Measurements from ENCODE around the gene CRHBP.
"Not testable (repeated sequence)": the region's sequence is repeated elsewhere in the genome, so short reads cannot be mapped to it uniquely, and the experiment has no call there.

CRHBP gene, protein sequence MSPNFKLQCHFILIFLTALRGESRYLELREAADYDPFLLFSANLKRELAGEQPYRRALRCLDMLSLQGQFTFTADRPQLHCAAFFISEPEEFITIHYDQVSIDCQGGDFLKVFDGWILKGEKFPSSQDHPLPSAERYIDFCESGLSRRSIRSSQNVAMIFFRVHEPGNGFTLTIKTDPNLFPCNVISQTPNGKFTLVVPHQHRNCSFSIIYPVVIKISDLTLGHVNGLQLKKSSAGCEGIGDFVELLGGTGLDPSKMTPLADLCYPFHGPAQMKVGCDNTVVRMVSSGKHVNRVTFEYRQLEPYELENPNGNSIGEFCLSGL

GRCh38 chr5:76952795-76953536 lies at the start of gene CRHBP:
Gene CRHBP (plus strand): TSS chr5:76953045. CDS start chr5:76953135, 90 bp downstream.
- DNase-seq (ENCODE audit: low read depth in 2 of 2), result no peak

DNA sequence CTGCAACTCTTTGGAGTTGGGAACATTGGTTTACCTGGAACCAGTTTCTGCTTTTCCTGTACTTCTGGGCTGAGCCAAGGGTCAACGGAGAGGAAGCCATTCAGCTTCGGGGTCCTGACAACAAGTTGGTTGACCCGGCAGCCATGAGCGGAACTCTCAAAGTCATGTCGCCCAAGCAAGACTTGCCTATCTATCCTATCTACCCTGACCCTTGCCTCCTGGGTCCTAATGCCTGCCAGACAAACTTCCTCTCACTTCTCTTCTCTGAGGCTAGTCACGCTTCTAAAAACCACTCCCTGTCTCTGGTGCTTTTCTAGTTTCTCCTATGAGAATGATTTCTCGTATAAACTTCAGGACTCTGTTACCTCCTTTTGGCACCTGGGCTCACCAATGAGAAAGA lies 44.7 kb upstream of the CRHBP start:
- no peak for DNase-seq (ENCODE audit: low read depth in 2 of 2)

DNA sequence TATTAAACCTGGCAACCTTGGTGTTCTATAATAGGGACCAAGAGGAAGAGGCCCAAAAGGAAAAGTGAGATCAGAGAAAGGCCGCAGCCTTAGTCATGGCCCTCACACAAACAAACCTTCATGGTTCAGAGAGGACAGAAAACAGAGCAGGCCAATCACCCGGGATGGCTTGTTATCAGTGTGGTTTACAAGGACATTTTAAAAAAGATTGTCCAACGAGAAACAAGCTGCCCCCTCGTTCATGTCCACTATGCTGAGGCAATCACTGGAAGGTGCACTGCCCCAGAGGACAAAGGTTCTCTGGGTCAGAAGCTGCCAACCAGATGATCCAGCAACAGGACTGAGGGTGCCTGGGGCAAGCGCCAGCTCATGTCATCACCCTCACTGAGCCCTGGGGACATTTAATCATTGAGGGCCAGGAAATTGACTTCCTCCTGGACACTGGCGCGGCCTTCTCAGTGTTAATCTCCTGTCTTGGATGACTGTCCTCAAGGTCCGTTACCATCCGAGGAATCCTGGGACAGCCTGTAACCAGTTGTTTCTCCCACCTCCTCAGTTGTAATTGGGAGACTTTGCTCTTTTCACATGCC lies 42.4 kb upstream of the CRHBP start:
- DNase-seq (ENCODE audit: low read depth in 2 of 2), result not testable (repeated sequence)

DNA sequence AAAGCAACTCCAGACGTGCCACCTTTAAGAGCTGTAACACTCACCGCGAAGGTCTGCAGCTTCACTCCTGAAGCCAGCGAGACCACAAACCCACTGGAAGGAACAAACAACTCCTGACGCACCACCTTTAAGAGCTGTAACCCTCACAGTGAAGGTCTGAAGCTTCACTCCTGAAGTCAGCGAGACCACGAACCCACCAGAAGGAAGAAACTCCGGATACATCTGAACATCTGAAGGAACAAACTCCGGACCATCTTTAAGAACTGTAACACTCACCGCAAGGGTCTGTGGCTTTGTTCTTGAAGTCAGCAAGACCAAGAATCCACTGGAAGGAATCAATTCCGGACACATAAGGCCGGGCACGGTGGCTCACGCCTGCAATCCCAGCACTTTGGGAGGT lies 38.2 kb upstream of the CRHBP start:
- DNase-seq (ENCODE audit: low read depth in 2 of 2), result not testable (repeated sequence)

- no peak for DNase-seq (ENCODE audit: low read depth in 2 of 2)
Observed at GRCh38 chr5:76918539-76918938, 34.3 kb upstream of the CRHBP start.

GRCh38 chr5:76920491-76920890 lies 32.4 kb upstream of the CRHBP start:
- no peak for DNase-seq (ENCODE audit: low read depth in 2 of 2)

DNA sequence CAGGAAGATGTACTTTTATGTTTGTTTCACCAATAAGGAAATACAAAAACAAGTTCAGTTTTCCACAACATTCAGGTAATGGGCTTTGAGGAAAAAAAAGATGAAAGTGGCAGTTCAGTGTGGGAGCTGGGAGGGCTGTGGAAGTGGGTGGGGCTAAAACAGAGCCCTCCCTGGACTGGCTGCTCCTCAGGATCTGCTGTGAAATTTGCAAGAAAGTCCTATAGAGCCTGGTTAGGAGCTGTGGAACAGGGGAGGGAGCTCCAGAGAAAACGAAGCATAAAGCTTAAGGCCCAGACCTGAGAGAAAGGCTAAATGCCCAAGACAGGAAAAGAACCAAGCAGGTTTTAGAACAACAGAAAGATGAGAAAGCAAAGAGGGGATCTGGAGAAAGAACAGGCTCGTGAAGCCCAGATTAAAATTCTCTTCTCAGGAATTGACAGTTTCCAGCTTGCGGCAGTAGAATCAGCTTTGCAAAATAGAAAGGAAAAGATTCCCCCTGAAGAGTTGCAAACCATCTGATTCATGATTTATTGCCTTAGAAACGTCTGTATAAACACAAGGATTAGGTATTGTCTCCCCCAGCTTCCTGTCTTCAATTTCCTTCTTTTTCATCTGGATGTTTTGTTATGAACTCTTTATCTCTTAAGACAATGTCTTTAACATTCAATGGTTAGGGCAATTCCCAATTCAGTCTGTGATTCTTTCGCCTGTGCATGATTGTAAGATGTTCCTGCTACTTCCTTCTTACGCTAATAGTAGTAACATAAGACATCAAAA lies 26.3 kb upstream of the CRHBP start:
- DNase-seq (ENCODE audit: low read depth in 2 of 2), result no peak

GRCh38 chr5:76927961-76928360 lies 24.9 kb upstream of the CRHBP start:
- no peak for DNase-seq (ENCODE audit: low read depth in 2 of 2)

DNA sequence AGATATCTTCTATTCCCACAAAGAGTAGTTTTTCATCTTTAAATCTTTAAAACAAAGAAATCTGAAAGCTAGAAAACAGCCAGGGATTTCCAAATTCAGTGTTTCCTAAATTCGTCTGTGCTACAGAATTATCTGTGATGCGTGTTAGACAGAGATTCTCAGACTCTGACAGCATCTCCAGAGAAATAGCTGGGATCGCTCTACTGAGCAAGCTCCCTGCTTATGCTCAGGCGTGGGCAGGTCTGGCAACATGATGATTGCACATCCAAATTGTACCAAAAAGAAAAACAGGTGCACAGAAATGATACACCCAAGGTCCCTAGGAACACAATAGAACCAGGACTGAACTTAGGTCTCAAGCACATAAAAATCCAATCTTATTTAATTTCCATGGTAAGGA lies 22.8 kb upstream of the CRHBP start:
- no peak for DNase-seq (ENCODE audit: low read depth in 2 of 2)

DNA sequence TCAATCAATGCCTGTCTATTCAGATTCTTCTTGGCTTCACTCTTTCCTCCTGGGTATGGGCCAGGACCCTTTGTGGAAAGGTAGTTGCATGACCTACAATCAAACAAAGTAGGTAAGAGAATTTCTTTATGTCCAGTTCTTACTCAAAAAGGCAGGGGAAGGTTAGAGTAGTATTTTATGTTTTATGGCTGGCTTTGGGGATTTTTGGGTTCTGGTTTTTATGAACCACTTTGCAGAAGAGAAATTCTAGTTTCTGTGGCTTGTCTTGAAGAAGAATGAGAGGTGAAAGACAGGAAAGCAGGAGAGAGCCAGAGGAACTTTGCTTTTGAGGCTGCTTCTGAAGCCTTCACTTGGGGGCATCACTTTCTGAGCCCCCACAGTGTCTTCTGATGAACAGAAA lies 14.7 kb upstream of the CRHBP start:
- DNase-seq (ENCODE audit: low read depth in 2 of 2), result no peak

DNA sequence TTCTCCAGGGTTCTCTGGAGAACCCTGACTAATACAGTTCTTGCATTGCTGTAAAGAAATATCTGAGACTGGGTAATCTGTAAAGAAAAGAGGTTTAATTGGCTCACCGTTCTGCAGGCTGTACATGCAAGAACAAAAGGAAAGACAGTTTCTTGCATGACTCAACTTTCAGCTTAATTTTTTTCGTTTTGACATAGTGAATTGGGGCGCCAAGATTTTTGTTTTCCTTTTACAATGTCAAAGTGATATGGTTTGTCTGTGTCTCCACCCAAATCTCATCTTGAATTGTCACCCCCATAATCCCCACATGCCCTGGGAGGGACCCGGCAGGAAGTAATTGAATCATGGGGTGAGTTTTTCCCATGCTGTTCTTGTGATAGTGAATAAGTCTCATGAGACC lies 11.8 kb upstream of the CRHBP start:
- no peak for DNase-seq (ENCODE audit: low read depth in 2 of 2)

DNA sequence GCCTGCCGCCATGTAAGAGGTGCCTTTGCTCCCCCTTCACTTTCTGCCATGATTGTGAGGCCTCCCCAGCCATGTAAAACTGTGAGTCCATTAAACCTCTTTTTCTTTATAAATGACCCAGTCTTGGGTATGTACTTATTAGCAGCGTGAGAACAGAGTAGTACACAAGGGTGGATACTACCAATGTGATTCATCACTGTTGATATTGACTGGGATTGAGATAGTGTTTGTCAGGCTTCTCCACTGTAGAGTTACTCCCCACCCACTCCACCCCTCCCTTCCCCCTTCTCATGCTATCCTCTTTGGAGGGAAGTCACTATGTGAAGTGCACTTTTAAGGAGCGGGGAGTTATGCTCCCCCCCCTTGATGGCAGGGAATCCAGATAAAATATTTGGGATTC lies 11.4 kb upstream of the CRHBP start:
- DNase-seq (ENCODE audit: low read depth in 2 of 2), result no peak

- no peak for DNase-seq (ENCODE audit: low read depth in 2 of 2)
Observed at GRCh38 chr5:76942581-76942980, 10.3 kb upstream of the CRHBP start.

- no peak for DNase-seq (ENCODE audit: low read depth in 2 of 2)
Observed at GRCh38 chr5:76943006-76943405, 9.8 kb upstream of the CRHBP start.

DNA sequence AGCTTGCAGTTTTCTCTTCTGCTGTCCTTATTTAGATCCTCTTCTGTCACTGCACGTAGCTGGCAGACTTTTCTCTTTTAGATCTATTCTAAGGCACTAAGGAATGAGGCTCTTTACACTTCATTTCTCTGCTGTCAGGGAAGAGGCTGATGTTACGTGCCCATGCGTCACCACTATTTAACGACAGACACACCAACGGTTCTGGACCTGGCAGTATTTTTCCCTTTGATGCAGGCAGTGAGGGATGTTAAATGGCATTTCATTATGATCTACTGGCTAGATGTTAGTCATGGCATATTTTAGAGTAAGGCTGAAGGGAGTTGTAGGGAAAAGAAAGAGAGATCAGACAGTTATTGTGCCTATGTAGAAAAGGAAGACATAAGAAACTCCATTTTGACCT lies 8.2 kb upstream of the CRHBP start:
- no peak for DNase-seq (ENCODE audit: low read depth in 2 of 2)

- not testable (repeated sequence) for DNase-seq (ENCODE audit: low read depth in 2 of 2)
Observed at GRCh38 chr5:76945238-76945637, 7.6 kb upstream of the CRHBP start.

GRCh38 chr5:76946090-76946489 lies 6.8 kb upstream of the CRHBP start:
- DNase-seq (ENCODE audit: low read depth in 2 of 2), result no peak

- no peak for DNase-seq (ENCODE audit: low read depth in 2 of 2)
Observed at GRCh38 chr5:76947082-76947503, 5.8 kb upstream of the CRHBP start.

DNA sequence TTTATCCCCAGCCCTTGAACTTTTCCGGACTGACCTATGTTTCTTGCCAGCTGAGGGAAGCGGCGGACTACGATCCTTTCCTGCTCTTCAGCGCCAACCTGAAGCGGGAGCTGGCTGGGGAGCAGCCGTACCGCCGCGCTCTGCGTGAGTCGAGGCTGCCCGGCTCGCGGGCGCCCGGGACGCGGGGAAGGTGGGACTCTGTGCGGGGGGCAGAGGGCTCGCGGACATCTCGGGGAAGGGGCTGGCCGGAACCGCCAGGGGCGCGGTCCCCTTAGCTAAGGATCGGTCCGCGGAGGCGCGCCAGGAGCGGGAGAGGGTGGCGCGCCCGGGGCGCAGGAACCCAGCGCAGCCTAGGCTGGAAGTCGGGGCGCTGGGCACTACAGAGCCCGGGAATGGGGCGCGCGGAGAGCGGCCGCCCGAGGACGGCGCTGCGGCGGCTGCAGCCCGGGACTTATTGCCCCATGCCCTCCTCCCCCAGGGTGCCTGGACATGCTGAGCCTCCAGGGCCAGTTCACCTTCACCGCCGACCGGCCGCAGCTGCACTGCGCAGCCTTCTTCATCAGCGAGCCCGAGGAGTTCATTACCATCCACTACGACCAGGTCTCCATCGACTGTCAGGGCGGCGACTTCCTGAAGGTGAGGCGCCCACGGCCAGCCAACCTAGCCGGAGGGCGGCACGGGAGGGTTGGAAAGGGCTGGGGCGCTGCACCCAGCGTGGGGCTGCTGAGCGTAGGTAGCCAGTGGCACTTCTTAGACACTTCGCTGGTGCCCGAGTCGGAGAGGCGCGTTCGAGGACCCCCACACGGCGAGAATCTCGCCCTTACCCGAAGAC lies 922 bp downstream of the CRHBP start:
- no peak for DNase-seq (ENCODE audit: low read depth in 2 of 2)

DNA sequence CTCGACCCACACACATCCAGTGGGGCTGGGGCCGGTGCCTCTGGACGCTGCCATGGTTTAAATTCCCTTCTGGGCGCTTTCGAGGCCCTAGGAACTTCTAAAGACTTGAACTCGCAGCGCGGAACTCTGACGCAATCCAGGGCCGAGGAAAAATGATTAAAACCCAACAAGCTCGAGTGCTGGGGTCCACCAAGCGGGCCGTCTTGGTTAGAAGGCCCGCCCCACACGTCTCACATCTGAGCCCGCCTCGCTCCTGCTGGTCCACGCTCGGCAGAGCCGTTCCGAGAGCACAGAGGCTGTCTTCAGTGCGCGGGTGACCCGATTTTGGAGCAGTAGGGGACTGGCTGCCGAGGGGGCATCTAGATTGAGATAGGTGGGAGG lies 1.5 kb downstream of the CRHBP start:
- no peak for DNase-seq (ENCODE audit: low read depth in 2 of 2)

DNA sequence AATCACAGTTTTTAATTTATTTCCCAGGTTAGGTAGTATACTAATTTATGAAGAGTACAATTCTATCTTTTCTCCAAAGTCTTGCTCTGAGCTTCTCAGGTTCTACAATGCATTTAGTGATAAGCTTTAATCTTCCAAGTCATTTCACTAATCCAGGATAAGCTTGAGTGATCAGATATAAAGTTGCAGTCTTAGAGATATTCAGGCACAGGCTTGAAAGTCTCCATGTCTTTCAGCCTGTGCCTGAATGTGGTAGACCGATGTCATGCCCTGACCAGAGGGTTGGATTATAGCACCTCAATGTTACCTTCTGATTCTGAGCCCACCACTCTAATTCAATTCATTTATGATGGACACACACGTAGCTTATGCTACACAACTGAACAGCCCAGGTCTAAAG lies 3.2 kb downstream of the CRHBP start:
- DNase-seq (ENCODE audit: low read depth in 2 of 2), result no peak
